HepG2 (cell line): ENCODE measurements around the gene ERCC2. TPM values are rescaled to one million over a fixed set of nuclear protein-coding genes. Genes with fewer than 3 reads are reported as not detected.

Experiments used
- ATAC-seq: fragments of 200-7000 bp; cut with Tn5 transposase; 3 replicates; pipeline ENCODE4 v1.9.1; 2020; ENCODE audit warnings: mild to moderate bottlenecking, moderate library complexity
- BruUV-seq: library from RNA; stranded (reverse); fragments of 400-500 nt; replicated peaks from 2 replicates; lab custom pipeline; 2021; lab: Mats Ljungman, UMichigan
- CTCF ChIA-PET: fragments of 300-600 bp; formaldehyde crosslinking; extraction: SDS; loops from one replicate; lab custom pipeline; 2021; ENCODE audit warnings: low total read pairs, inconsistent platforms, low intra/inter-chr PET ratio; lab: Yijun Ruan, JAX
- POLR2A ChIA-PET: fragments of 350-600 bp; sonication (Branson Sonifier 250); formaldehyde crosslinking; loops from one replicate; lab custom pipeline; 2020; ENCODE audit warnings: antibody characterized with exemption, inconsistent platforms; lab: Yijun Ruan, JAX
- DNase-seq: peaks from one replicate; pipeline ENCODE4 v3.0.0-alpha.2; 2015; ENCODE audit warnings: low spot score
- FAIRE-seq: peaks from 3 replicates; lab custom pipeline; 2011; peaks lifted over from hg19 to GRCh38; lab: Jason Lieb, UNC
- H2AFZ ChIP-seq: one replicate; pipeline ENCODE4 v1.6.1; 2011; ENCODE audit warnings: low read length, inconsistent platforms
- H3K27ac ChIP-seq: fragments of 300-600 bp; 3 replicates; pipeline ENCODE4 v1.8.0; 2011; ENCODE audit warnings: mixed run types, mild to moderate bottlenecking, mixed read lengths, low read length, inconsistent platforms; ENCODE audit not compliant: insufficient read depth; ENCODE audit errors: extremely low read length
- H3K27me3 ChIP-seq, 2 experiments: fragments of 200-600 bp in 1 of 2; 2 replicates in 1 of 2; 3 replicates in 1 of 2; pipeline versions ENCODE4 v1.6.0 to v1.8.0; 2011; ENCODE audit warnings: low read length in 2 of 2, mild to moderate bottlenecking in 2 of 2, moderate library complexity in 2 of 2, inconsistent platforms in 1 of 2; ENCODE audit not compliant: insufficient read depth in 2 of 2, control insufficient read depth in 1 of 2
- H3K36me3 ChIP-seq, 2 experiments: fragments of 200-600 bp in 1 of 2; replicated peaks in 1 of 2; 2 replicates in 1 of 2; 3 replicates in 1 of 2; pipeline versions ENCODE4 v1.5.1 to v1.8.0; 2011; ENCODE audit warnings: low read length in 2 of 2, inconsistent platforms in 1 of 2; ENCODE audit not compliant: insufficient read depth in 2 of 2, control insufficient read depth in 1 of 2
- H3K4me1 ChIP-seq: 2 replicates; pipeline ENCODE4 v1.5.1; 2012; ENCODE audit warnings: low read length, inconsistent platforms; ENCODE audit not compliant: insufficient read depth
- H3K4me2 ChIP-seq: 2 replicates; pipeline ENCODE4 v1.6.0; 2011; ENCODE audit warnings: low read depth, low read length, inconsistent platforms
- H3K4me3 ChIP-seq, 3 experiments: fragments of 200-600 bp in 1 of 3; sonication (generic), shearing (Covaris generic) in 1 of 3; replicated peaks in 1 of 3; 2 replicates each; pipeline ENCODE4 v1.5.1; 2011 to 2016; ENCODE audit warnings: low read length in 3 of 3, inconsistent platforms in 2 of 3, low read depth in 2 of 3, mild to moderate bottlenecking in 2 of 3, control low read depth in 1 of 3, mixed read lengths in 1 of 3; ENCODE audit not compliant: insufficient read depth in 1 of 3
- H3K79me2 ChIP-seq: one replicate; pipeline ENCODE4 v1.6.1; 2011; ENCODE audit warnings: low read length, inconsistent platforms; ENCODE audit not compliant: insufficient read depth
- H3K9ac ChIP-seq: 2 replicates; pipeline ENCODE4 v1.6.0; 2011; ENCODE audit warnings: mild to moderate bottlenecking, low read depth, low read length, inconsistent platforms; ENCODE audit not compliant: insufficient read depth
- H3K9me3 ChIP-seq: 2 replicates; pipeline ENCODE4 v1.5.1; 2012; ENCODE audit warnings: mild to moderate bottlenecking, low read length
- H4K20me1 ChIP-seq: 2 replicates; pipeline ENCODE4 v1.6.0; 2011; ENCODE audit warnings: inconsistent platforms, mild to moderate bottlenecking, low read length, moderate library complexity; ENCODE audit not compliant: insufficient read depth
- NFKB2 ChIP-seq: sonication (generic); formaldehyde crosslinking; IDR thresholded peaks from 2 replicates; pipeline ENCODE4 v1.4.0; 2020; ENCODE audit warnings: missing genetic modification reagents, borderline replicate concordance
- POLR2G ChIP-seq: fragments of 200-400 bp; formaldehyde crosslinking; IDR thresholded peaks from 2 replicates; pipeline ENCODE4 v1.6.1; 2018; ENCODE audit warnings: mild to moderate bottlenecking, low read depth, low read length, moderate library complexity
- ZNF530 ChIP-seq: sonication (generic); formaldehyde crosslinking; IDR thresholded peaks from 2 replicates; pipeline ENCODE4 v1.5.0; 2020; ENCODE audit warnings: low read depth, mild to moderate bottlenecking, missing genetic modification reagents
- ZSCAN25 ChIP-seq: sonication (generic); formaldehyde crosslinking; IDR thresholded peaks from 2 replicates; pipeline ENCODE4 v1.8.0; 2022; ENCODE audit warnings: mild to moderate bottlenecking, missing genetic modification reagents
- WGBS: methylation state at CpG from one replicate; pipeline ENCODE4 v1.1.6; 2017; ENCODE audit warnings: low lambda C conversion rate; 5-methylcytosine and 5-hydroxymethylcytosine counted together
- in situ Hi-C: cut with HindIII; loops from 2 replicates; pipeline ENCODE4 v1.10.0; 2017; ENCODE audit warnings: low pct_unique_long_range_greater_than_20kb; ENCODE audit not compliant: extremely low pct_ligation_motif_present
- intact Hi-C: fragments of 100-400 bp; cut with micrococcal nuclease; formaldehyde crosslinking; loops from one replicate; pipeline ENCODE4 v1.10.0; 2022; ENCODE audit not compliant: unreplicated experiment
- polyA plus RNA-seq, 8 experiments: library from polyadenylated mRNA; depleted of rRNA in 3 of 8; stranded (reverse) in 7 of 8; unstranded in 1 of 8; fragments of >200 nt; fragmentation: Illumina TruSeq in 4 of 8; extraction: Trizol in 4 of 8; gene quantifications; 2 replicates each; pipeline versions ENCODE4 v1.2.1 to v1.2.3, GENCODE V29; 2011 to 2016; ENCODE audit warnings: low read depth in 4 of 8, missing spikeins in 1 of 8, mixed read lengths in 1 of 8; ENCODE audit not compliant: insufficient read depth in 1 of 8
- total RNA-seq, 5 experiments: library from RNA; depleted of rRNA; stranded (reverse); fragments of >200 nt; fragmentation: Illumina TruSeq; extraction: Trizol; gene quantifications; 2 replicates each; pipeline ENCODE4 v1.2.3, GENCODE V29; 2016; ENCODE audit warnings: low read depth in 1 of 5
- TF ChIP-seq, protein P1 (sequence below): sonication (generic); formaldehyde crosslinking; IDR thresholded peaks from 2 replicates; pipeline ENCODE4 v1.9.0; 2022; ENCODE audit warnings: missing genetic modification reagents, mild to moderate bottlenecking, borderline replicate concordance

The ERCC2 gene
- total and polyA plus RNA-seq, 2 of the 13 experiments (the other 11 are each of a cell fraction or from before 2014, with no cell fraction given) = 25.4 to 49.2 TPM

DNA sequence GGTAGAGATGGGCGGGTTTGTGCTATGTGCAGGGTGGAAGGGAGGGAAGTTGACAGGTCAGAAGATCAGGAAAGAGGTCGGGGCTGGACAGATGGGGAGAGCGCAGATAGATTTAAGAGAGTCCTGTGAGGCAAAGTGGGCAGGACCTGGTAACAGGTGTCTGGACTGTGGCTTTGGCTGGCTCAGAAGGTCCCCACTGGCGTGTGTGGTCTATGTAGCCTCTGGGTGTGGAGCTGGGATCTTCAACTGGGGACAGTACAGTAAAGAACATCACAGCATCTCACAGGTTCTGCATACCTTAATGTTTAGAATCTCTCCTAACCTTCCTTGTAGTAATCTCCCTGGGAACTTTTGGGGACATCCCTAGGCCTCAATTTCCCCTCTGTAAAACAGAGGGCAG lies 65.4 kb downstream of the ERCC2 start:
- no peaks in the 10 kb centered on the region for H3K79me2 ChIP-seq
- TF ChIP-seq, protein P1, sequence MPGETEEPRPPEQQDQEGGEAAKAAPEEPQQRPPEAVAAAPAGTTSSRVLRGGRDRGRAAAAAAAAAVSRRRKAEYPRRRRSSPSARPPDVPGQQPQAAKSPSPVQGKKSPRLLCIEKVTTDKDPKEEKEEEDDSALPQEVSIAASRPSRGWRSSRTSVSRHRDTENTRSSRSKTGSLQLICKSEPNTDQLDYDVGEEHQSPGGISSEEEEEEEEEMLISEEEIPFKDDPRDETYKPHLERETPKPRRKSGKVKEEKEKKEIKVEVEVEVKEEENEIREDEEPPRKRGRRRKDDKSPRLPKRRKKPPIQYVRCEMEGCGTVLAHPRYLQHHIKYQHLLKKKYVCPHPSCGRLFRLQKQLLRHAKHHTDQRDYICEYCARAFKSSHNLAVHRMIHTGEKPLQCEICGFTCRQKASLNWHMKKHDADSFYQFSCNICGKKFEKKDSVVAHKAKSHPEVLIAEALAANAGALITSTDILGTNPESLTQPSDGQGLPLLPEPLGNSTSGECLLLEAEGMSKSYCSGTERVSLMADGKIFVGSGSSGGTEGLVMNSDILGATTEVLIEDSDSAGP = 0 out of 2 replicates have a peak, but pooled peaks have one; percentile 10
- TF ChIP-seq ZSCAN25 (CRISPR knock-in tag) (0 out of 2 replicates have a peak, but pooled peaks have one; percentile 30), POLR2G (0 out of 2 replicates have a peak, but pooled peaks have one; percentile 35), NFKB2 (CRISPR knock-in tag) (0 out of 2 replicates have a peak, but pooled peaks have one; percentile 29), ZNF530 (CRISPR knock-in tag) (no peak)
- TF ChIP-seq, all 625 proteins: peak for 4
- Histone ChIP-seq H3K27me3 (no peaks in the 10 kb centered on the region), H3K9me3 (no peaks in the 10 kb centered on the region), H4K20me1 (no peaks in the 10 kb centered on the region), H3K9ac (no peak overlapping the region), H3K4me2 (no peak overlapping the region), H3K4me1 (peaks cover 21% of the 10 kb centered on the region), H3K4me3 (no peak overlapping the region), H3K36me3 (peaks cover 0 to 3% of the 10 kb centered on the region in 2 experiments; a peak in 1 of 5 replicates), H2AFZ (no peak overlapping the region), H3K27ac (no peak overlapping the region)
- ATAC-seq = peak; percentile 20
- POLR2A ChIA-PET = no interaction called here
- BruUV-seq = no TSS peak
- in situ Hi-C loops = no loop called here
- CTCF ChIA-PET = no interaction called here
- WGBS = 49% methylated on average over 3 of the region's 4 CpGs
- no peak for DNase-seq
- intact Hi-C loops = no loop called here
- FAIRE-seq = no peak
